Measurements from ENCODE around the gene ENAH.

ENAH gene

DNA sequence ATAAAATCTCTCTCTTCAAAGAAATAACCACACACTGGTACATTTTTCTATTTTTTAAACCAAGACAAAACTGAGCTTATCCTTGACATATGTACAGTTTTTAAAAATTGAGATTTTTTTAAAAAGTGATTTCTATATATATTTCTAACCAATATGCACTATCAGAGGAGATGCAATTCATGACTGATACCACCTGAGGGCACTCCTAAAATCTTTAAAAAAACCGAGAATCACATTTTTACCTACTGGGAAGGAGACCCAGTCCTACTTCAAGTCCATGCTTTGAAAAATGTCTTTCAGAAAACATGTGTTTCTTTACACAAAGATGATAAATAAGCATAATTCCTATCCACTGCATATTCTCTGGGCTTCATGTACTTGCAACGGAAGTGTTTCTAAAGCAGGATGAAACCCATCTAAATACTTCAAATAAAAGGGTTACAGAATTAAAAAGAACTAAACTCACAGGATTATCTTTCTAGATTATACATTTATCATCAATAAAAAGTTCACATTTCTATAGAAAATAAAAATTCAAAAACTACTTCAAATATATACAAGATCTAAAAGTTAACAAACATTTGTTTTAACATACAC, 98.6 kb downstream of the ENAH start:
- DNase-seq: no peak

DNA sequence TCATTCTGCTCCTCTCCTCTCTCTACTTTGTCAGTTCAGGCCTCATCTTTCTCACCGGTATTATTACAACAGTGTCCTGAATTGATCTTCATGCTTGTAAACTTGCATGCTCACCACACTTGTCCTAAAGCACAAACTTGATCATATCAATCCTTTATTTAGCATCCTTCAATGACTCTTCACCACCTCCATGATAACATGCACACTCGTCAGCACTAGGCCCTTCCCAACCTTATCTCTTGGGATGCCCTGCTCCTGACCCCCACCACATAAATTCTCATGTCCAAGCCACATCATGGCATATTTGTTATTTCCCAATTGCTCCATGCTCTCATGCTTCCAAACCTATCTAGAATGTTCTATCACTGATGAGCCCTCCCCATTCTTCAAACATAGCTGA, 103.1 kb downstream of the ENAH start:
- no peak for DNase-seq

DNA sequence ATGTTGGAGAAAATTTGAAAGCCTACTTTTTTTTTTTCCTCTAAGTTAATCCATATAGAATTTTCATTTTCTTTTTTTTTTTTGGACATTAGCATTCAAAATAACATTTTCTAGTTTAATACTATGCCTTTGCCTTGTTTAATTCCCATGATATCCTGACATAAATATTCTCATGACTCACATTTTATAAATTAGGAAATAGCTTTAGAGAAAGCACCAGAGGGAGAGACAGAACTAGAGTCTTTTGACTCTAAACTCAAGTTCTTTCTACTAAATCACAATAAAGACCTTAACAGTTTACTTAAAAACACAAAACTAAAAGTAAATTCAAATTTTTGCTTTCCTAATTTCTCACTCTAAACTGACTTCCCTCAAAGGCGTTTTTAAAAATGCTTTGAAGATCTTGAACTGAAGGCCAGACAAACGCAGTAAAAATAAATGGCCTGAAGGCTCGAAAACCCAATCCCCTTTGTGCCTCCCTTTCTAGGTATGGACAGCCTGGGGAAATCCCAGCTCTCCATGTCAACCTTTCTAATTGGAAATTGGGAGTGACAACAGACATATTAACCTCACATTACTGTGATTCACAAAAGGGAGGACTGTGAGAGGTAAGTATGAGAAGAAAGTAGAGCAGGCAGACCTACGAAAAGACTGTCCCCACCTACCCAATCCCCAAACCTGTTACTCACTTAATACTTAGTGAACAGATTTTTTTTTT, 104.6 kb downstream of the ENAH start:
- no peak for DNase-seq

- no peak for DNase-seq
These were observed 107.3 kb downstream of the ENAH start for GRCh38 chr1:225545649-225546048.

DNA sequence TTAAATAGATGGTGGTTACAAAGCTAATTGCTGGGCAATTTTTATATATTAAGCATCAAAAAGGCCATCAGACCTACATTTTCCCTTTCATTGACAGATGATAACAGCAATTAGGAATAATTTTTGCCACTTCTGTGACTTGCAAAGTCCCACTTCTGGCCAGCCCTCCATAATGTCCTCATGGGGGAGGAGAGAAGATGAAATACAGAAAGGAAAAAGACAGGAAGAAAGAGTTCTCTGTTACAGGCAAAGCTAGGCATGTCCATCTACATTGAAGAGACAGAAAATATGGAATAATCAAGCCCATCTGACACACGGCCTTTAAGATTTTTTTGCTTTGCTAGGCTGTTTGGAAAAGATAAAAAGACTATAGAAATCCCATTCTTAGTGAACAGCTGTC, 108.0 kb downstream of the ENAH start:
- no peak for DNase-seq

DNA sequence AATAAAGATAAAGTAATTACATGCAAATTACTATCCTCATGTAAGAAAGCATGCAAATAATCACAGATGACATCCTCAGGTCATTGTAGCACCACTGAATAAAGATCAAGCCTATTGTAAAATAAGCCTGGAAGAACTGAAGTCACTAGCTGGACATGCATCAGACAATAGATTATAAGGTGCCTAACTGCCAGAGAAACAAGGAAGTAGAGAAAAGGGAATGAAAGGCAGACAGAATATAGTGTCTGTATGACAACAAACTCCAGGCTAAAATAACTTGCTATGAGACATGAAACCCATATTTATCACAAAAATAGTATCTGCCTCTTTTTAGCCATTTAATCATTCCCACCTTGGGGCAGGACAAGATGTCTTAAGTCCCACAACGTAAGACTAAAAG, 108.7 kb downstream of the ENAH start:
- no peak for DNase-seq

- no peak for DNase-seq
These were observed 109.6 kb downstream of the ENAH start for GRCh38 chr1:225543350-225543749.

- DNase-seq: no peak
These were observed 111.5 kb downstream of the ENAH start for GRCh38 chr1:225541383-225541782.

- no peak for DNase-seq
These were observed 113.3 kb downstream of the ENAH start for GRCh38 chr1:225539575-225539974.

DNA sequence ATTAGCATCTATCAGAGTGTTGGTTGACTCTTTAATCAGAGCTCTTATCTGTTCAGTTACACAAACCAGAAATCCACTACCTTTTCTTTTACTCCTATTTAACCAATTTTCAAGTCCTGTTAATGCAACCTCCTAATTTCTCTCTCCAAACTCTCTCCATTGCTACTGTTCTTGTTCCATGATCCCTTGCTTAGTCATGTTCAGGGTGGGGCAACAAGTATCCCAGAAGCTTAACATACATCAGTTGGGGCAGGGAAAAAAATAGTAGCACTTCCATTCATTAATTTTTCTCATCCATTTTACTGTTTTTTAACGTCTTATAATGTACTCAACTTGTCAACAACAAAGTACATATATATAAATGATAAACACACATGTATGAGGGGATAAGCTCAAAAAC, 113.9 kb downstream of the ENAH start:
- no peak for DNase-seq

GRCh38 chr1:225537554-225538251, 115.2 kb downstream of the ENAH start:
- DNase-seq: no peak

DNA sequence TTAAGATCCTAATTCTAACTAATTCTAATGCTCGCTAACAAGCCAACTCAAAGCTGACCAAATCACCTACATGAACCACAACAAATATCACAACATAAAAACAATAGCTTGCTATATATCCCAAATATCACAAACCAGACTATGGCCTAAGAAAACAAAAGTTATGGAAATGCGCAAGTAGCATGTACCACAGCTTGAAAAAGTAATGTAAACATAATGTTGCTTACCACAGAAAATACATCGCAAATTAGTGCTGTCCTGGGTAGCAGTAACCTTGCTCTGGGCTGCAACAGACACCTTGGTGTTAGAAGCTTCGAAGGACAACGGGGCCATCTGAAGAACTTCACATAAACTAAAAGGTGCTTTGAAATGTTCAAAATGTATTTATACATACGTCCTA, 117.6 kb downstream of the ENAH start:
- no peak for DNase-seq

GRCh38 chr1:225534772-225535171, 118.2 kb downstream of the ENAH start:
- no peak for DNase-seq

- DNase-seq: no peak
These were observed 118.8 kb downstream of the ENAH start for GRCh38 chr1:225534135-225534534.

DNA sequence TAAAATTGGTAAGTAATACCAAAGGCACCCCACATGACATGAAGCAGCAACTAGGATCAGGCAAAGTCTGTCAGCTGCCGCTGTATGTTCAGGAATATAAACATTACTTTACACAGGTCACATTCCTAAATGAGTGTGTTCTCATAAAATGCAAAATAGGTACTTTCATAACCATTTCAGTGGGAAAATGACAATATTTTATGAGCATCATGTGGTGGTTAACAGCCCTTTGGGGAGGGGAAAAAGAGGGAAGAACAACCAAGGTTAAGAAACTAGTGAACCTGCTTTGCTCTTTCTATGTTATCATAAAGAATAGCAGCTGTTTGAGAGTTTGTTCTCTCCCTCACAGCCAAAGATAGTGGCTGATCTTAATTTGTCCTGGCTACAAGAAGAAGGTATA, 119.7 kb downstream of the ENAH start:
- no peak for DNase-seq

DNA sequence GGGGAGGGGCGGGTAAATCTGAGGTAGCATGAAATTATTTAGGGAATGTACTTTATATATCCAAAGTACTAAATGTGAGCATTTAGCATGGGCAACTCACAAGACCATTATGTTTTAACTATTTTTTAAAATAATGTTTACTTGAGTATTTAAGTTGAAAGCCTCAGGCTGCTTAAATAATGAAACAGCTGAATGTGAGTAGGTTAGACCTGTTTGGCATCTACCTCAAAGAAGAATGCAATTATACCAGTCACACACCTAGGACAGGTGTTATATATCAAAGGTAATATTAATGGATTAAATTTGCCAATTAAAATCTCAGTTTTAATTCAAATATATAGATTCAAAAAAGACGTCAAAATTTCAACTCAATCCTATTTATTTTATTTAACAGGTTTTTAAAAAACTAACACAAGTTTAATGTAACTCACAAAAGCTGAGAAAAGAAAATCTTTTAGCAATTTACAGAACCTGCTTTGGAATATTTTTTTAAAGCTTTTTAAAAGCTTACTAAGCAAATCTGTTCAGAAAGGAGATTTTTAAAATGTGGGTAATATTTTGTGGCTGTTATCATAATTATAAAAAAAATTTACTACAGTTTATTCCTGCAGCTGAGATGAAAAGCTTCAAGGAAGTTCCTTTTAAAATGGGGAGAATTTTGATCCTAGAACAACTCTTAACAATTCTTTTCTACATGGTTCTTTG, 120.5 kb downstream of the ENAH start:
- DNase-seq: no peak

- no peak for DNase-seq
These were observed 123.2 kb downstream of the ENAH start for GRCh38 chr1:225529726-225530125.

GRCh38 chr1:225527575-225527974, 125.3 kb downstream of the ENAH start:
- DNase-seq: no peak

DNA sequence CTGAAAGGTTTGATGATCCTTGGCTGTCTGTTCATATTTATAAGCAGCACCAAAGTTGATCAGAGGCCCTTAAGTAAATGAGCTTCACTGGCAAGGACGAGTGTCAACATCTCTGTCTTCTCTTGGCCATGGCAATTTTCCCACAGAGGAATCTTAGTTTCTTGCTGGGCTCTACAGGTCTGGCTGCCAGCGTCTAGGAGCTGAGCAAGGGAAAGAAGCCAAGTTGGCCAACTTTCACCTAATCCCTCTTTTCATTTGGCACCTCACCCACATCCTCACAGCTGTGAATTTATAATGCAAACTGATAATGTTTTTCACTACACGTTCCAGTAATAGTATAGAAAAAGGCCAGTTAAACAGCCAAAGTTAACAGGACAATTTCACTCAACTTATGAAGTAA, 126.0 kb downstream of the ENAH start:
- DNase-seq: no peak

DNA sequence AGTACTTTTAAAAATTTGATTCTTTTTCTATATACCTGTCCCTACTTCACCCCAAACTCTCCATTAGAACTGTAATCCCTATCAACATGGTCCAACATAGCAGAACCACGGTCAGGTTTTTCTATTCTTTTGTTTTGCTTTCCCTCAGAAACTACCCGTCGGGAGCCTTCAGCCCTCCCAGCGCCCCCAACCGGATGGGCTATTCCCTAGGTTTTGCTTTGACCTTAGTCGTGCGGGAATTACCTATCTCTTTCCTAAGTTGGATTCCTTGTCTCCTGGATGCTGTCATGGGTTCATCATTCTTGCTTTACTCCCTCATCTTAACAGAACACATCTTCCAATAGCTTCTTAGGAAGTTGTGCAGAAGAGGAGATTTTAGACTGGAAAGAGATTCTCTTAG, 127.5 kb downstream of the ENAH start:
- no peak for DNase-seq

DNA sequence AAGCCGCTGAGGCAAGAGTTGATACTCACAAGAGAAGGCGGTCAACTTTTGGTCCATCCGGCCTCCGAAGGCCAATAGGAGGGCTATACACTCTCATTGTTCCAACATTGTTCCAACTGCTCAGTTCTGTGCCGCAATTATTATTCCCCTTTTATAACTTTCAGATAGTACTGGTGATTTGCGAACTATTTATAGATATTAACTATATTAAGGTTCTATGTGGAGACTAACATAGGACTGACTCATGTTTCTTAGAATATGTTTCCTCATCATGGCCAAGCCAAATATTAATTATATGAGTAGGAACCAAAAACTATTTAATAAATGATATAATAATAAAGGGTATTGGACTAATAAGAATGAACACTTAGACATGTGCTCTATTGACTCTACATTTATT, 128.4 kb downstream of the ENAH start:
- no peak for DNase-seq

DNA sequence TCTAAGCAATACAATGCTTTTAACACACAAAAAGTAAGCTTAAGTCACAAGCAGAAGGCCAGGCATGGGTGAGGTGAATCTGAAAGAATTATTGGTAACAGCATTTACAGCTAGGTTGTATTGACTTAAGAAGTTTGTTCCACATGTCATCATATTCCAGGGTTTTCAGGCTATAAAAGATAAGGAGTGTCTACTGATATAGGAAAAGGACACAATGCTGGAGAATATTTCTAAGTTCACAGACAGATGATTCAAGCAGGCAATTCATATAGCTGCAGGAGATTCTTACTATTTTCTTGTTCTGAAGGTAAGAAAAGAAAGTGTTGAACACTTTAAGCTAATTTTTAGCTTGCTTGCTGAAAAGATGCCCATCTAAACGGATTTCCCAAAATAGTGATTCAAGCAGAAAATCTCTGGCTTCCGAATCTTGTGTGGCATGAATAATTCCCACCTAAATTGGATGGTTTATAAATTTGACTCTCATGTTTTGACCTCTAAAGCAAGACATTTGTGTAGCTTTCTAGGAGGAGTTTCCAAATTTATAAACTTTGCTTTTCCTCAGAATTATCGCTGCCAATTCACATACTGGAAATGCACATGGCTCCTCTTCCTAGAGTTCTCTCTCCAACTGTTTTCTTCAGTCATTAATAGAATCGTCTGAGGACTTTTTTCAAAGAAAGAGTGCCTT, 129.5 kb downstream of the ENAH start:
- no peak for DNase-seq

DNA sequence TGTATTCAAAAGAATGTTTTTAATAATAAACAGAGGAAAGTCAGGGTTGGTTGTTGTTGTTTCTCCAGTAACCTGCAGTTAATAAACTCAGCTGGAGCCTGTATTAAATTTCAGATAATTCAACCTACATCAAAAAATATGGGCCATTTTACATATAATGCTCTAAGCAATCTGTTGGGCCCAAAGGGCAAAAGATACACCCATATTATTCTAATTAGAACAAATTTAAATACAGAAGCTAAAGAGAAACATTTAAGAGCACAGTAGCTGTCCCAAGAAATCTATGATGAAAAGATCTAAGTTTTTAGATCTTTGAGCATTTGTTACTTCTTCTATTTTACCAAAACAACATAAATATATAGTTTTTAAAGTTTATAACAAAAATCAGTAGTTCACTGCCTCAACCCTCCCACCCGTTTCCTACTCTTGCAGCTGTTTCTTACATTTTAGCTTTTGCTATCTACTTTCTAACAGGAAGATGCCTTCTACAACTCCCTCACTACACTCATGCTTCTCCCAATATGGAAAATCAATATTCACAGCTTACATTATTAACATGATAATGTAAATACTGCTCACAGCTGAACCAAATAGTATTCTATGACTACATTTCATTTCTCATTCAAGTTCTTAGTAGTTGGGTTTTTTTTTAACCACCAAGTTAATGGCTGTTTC, 130.2 kb downstream of the ENAH start:
- no peak for DNase-seq

Measured in activated CD8-positive, alpha-beta memory T cell treated with anti-CD3 and anti-CD28 coated beads, Interleukin-2, amount 50 U/mL, for 48 hours (primary cell).